AG09309 (cell line): ENCODE results near the gene RSRC1.
"Not testable (repeated sequence)": the region's sequence is repeated elsewhere in the genome, so short reads cannot be mapped to it uniquely, and the experiment has no call there.

Experiments used
- DNase-seq: peaks from one replicate; pipeline ENCODE4 v3.0.0-alpha.2; 2010; ENCODE audit warnings: low read depth
- H3K4me3 ChIP-seq: 2 replicates; pipeline ENCODE4 v1.5.1; 2011; ENCODE audit warnings: mild to moderate bottlenecking, low read depth, low read length, moderate library complexity; ENCODE audit not compliant: control insufficient read depth
- CTCF ChIP-seq: IDR thresholded peaks from 2 replicates; pipeline ENCODE4 v1.5.1; 2011; ENCODE audit warnings: mild to moderate bottlenecking, low read depth, low read length, inconsistent platforms; ENCODE audit not compliant: insufficient read depth, control insufficient read depth; ENCODE audit errors: missing control alignments

Gene RSRC1

GRCh38 chr3:158535918-158536317 lies 426.0 kb downstream of the RSRC1 start:
- TF ChIP-seq CTCF, result no peak
- no peak overlapping the region for H3K4me3 ChIP-seq
- no peak for DNase-seq

GRCh38 chr3:158539414-158540014 lies 429.6 kb downstream of the RSRC1 start:
- peak; percentile 56 for TF ChIP-seq CTCF
- no peak for DNase-seq
- no peak overlapping the region for H3K4me3 ChIP-seq

DNA sequence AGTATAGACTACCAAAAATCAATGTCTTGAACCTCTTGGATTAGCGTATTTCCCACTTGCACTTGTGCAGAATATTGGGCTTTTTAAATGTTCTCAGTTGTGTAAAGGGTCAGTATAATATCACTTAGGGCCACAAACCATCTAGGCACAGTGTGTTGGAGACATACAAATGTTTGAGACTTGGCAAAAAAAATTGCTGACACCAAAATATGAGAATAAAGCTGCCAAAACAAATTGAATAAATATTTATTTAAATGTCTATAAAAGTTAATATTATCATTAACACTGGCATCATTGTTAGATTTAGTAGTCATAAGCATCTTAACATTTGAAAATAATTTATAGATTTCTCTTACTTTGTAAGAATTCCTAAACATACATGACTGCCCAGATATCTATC lies 430.2 kb downstream of the RSRC1 start:
- TF ChIP-seq CTCF, result no peak
- DNase-seq, result no peak
- no peak overlapping the region for H3K4me3 ChIP-seq

DNA sequence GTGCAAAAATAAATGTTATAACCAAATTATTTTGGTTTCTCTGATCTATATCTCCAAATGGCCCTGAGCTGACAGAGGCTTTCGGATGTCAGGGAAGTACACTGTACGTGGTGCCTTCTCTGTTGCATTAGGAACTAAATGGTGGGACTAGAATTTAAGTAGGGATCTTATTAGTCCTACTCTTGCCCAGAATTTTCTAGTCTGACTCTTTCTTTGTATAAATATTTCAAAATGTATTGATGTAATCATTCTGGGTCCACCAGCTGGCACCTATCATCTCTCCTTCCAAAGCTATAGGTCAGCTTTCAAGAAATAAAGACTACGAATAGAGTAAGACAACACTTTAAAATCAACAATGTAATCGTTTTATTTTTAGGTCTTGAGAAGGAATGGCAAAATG lies 438.8 kb downstream of the RSRC1 start:
- no peak for TF ChIP-seq CTCF

GRCh38 chr3:158549938-158550337 lies 440.0 kb downstream of the RSRC1 start:
- DNase-seq, H3K4me3 ChIP-seq: not testable (repeated sequence)

More for the DNA sequence above, 438.8 kb downstream of the RSRC1 start:
- DNase-seq, result no peak
- H3K4me3 ChIP-seq, result no peak overlapping the region

DNA sequence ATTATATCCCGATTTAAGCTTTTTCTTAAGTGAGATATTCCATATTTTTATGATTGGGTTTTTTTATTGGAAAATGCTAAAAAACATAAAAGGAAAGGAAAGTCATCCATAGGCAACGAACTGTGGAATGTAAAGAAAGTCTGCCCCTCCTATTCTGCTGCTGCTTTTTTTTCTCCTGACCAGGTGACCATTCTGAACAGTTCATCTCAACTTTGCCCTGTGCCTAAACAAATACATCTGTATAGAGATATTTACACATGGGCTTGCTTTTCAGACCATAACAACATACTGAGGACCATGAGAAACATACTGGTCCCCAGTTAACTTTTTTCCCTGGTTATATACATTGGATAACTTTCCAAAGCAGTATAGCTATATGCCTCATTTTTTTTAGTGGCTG lies 442.2 kb downstream of the RSRC1 start:
- DNase-seq, result no peak
- TF ChIP-seq CTCF, result no peak
- no peak overlapping the region for H3K4me3 ChIP-seq

GRCh38 chr3:158559504-158559903 lies 449.6 kb downstream of the RSRC1 start:
- no peak for DNase-seq
- TF ChIP-seq CTCF, result no peak
- H3K4me3 ChIP-seq, result no peak overlapping the region

DNA sequence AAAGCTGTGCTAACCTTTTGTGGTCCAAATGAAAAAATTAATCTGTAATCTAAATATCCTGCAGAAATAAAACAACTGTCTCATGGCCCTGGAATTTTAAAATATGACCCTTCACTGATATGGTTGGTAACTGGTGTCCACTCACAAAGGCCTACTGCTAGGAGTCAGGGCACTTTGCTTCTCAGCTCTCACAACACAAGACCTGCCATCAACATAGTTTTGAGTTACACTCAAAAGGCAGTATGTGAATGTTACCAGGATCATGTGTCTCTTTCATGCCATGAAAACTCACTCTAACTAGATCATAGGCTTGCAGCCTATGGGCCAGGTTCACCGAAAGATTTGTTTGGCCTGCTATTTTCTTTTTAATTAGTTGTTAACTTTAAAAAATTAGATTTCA lies 451.1 kb downstream of the RSRC1 start:
- H3K4me3 ChIP-seq, result no peak overlapping the region
- DNase-seq, result no peak
- TF ChIP-seq CTCF, result no peak
